Measurements from ENCODE around the gene ACACA.

Gene ACACA

GRCh38 chr17:37123386-37123785 lies 283.2 kb downstream of the ACACA start:
- DNase-seq, result no peak

GRCh38 chr17:37121616-37122015 lies 285.0 kb downstream of the ACACA start:
- DNase-seq, result no peak

GRCh38 chr17:37118366-37119137 lies 288.1 kb downstream of the ACACA start:
- no peak for DNase-seq

DNA sequence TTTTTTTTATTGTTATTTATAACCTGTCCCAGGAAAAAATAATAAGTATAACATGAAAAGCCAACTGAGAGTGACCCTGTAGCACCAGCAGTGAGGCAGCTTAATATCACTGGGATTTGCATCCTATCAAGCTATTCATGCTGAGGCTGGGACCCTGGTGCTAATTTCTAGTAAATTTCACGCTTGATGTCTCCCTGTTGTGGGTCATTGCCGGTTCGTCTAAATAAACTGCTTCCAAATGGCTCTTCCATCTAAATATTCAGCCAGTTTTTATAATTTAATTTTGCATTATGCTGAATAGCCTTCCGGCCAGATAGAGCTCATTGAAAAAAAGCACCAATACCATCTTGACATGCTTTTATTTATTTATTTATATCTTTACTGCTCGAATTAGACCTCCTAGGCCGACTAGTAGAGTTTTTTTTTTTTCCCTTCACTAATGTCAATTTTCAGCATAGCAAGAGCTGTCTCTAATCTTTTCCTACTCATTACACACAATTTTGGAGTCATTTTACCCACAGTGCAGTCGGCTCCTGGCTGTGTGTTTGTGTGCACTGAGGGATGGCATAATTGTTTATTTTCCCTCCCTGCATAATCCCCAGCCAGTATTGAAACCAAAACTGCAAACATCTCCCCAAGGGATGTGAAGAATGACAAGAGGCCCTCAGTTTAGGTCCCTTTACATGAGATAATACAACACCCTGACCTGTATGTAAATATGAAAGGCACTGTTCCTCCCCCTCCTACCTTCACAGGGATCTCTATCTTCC lies 289.1 kb downstream of the ACACA start:
- no peak for DNase-seq

DNA sequence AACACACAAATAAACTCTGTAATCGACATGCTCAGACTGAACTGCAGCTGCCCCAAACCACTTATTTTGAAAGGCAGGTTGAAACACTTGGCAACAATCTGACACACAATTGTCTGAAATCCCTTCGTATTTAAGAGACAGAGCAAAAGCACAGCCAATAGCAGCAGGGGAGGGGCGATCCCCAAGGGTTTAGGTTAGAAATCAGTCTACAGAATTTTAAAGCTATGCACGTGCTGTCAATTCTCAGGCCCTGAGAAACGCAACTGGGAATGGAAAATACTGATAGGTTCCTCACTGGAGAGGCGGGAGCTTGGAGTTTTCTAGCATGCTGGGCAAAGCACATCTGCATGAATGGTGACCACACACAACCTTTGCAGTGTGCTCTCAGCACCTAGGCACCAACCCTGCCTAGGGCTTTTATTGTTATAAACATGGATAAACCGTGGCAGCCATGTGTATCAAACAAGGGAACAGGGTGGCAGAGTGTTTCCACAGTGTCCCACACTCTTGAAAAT lies 289.9 kb downstream of the ACACA start:
- no peak for DNase-seq

DNA sequence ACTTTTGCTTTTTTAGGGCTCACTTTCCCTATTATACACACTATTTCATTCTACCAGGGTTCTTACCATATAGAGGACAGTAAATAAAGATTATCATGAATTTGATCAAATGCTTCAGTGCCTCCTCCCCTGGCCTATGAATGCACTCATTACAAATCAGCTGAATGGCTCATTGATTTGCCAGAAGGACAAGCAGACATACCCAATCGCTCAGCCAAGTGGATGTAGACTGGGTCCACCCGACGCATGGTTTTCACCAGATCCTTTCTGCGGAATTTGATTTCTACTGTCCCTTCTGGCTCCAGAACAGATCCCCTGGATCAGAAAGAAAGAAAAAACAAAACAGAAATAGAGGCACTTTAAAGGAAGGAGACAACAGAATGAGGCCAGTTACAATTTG lies 295.3 kb downstream of the ACACA start:
- no peak for DNase-seq

- no peak for DNase-seq
Measured at GRCh38 chr17:37110746-37111145, 295.9 kb downstream of the ACACA start.

DNA sequence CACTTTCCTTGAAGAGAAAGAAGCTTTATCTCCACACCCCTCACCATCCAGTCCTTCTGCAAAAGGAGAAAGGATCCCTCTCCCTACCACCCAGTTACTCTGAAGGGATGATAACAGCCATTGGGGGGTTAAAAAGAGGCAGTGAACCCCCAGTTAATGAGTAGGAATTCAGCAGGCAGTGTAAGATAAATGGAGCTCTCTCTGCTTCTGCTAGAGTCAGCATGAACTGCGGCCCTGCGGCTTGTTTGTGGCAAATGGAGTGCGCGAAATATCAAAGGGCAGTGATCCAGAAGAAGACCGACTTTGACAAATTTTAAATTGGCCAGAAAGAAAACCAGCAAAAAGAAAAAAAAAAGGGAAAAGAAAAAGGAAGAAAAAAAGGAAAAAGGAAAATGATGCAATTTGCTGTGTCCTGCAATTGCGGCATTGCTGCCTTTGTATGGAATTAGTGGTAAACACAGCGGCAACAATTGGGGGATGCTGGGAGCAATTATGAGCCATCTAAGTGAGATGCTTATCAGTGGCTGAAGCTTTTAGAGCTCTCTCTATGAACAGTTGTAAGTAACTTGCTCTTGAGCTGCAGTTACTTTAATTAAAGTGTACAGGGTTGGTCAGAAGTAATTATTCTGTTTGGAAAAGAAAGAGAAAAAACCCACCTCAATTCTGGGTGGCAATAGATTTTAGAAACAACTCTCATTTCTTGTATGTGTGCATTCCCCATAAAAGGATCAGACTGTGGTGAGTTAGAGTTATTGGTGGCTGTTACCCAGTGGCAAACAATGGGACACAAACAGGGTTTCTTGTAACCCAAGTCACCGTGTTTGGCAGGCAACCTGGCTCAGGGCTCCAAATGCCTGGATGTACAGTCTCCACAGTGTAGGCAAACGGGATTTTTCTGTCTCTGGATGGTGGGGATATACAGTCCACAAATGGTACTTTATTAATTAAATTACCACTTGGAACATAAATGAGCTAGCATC lies 296.6 kb downstream of the ACACA start:
- DNase-seq, result no peak

- DNase-seq, result no peak
Measured at GRCh38 chr17:37109106-37109505, 297.5 kb downstream of the ACACA start.

- DNase-seq, result peak; percentile 65
Measured at GRCh38 chr17:37107406-37108083, 299.1 kb downstream of the ACACA start.

GRCh38 chr17:37106049-37106448 lies 300.6 kb downstream of the ACACA start:
- DNase-seq, result no peak

DNA sequence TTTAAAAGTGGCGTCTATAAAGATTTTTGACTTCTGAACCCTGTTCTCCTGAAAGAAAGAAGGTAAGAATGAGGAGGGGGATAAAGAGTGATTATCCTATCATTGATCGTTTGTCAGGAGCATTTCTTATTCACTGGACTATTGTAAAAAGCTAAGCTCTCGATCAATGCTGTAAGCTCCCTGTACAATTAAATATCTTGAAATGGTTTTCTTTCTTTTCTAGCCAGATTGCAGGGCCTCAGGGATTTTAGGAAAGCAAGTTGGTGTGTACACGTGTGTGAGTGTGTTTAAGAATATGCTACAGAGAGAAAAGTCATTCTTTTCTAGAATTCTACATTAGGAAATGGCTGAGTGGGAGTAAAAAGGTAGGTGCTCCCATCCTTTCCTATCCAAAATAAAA lies 303.4 kb downstream of the ACACA start:
- DNase-seq, result no peak

DNA sequence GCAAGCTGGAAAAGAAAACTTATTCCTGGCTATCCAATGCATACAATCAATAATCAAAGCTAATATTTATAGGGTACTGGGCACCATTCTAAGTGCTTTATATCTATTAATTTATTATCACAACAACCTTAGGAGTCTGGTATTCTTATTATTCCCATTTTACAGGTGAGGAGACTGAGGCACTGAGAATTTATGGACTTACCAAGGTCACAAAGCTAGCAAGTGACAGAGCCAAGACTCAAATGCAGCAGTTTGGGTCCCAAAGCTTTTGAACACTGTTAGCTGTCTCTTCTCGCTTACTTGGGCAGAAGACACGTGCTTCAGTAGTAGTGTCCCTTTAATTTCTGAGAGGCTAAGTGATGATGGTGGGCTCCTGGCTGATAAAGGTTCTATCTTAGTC lies 305.3 kb downstream of the ACACA start:
- no peak for DNase-seq

DNA sequence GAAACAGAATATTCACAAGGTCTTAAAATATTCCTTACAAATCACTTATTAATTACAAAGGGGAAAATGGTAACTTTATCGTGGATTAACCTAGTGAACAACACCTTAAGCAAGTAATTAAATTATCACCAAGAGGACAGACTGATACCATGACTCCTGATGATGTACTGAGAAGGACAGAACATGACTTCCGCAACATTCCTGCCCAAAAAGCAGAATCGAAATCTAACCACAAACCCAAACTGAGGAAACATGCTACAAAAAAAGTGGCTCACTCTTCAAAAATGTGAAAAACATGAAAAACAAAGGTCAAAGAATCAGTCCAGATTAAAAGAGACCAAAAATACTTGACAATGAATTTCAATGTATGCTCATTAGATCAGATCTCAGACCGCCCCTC lies 306.4 kb downstream of the ACACA start:
- no peak for DNase-seq

DNA sequence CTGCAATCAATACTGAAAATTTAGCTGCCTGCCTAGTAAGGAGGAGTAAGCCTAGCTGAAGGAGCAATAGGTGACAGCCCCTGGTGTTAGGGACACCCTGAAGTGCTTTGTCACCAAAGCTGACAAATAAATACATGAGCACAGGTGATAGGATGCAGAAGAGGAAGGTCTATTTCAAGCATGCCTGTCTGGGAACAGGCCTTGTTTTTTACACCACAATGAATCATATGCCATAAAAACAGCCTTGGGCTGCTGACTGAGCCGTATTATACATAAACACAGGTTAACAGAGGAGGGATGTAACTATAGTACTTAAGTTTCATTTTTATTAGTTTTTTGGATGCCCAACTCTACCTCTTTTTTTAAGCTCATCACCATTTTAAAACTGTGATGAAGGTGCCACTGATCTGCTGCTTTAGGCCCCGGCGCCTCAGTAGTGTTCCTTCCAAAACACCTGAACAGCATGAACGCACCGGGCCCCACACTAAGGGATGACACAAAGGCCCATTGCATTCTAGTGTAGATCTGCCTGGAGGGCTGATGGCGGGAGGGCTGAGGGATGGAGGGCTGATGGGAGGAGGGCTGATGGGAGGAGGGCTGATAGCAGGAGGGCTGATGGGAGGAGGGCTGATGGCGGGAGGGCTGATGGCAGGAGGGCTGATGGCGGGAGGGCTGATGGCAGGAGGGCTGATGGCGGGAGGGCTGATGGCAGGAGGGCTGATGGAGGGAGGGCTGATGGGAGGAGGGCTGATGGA lies 307.5 kb downstream of the ACACA start:
- no peak for DNase-seq

DNA sequence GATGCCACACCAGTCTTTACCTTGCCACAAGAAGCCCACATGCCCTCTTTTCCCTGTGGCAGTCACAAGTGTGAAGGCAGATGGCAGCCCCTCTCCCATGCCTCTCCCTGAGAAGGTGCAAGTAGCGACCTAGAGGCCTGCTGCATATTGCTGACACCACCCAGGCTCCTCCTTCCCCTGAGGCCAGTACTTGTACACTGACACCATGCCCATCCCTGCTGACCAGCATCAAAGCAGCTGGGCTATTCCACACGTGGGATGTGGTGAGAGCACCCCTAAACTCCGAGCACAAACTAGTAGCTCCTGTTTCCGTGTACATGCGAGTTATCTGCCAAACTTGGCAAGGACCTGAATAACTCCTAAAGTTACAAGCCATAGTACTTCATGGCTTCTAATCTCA lies 308.5 kb downstream of the ACACA start:
- DNase-seq, result no peak

DNA sequence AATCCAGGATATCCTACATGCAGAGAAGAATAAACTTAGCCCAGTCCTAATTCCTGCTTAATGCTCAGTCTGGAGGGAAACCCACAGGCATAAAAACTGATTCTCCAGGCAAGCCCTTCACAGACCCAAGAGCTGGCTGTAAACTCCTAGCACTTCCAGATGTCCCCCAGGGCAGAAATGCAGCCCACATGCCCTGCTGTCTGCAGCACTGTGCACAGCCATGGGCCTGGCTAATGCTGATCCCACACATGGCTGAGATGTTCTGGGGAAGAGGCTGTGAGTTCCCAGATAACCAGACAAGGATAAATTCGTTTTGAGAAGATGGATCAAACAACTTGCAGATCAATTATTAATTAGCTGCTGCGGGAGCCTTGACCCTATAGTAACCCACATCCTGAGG lies 309.5 kb downstream of the ACACA start:
- no peak for DNase-seq

- no peak for DNase-seq
Measured at GRCh38 chr17:37096071-37096470, 310.6 kb downstream of the ACACA start.

DNA sequence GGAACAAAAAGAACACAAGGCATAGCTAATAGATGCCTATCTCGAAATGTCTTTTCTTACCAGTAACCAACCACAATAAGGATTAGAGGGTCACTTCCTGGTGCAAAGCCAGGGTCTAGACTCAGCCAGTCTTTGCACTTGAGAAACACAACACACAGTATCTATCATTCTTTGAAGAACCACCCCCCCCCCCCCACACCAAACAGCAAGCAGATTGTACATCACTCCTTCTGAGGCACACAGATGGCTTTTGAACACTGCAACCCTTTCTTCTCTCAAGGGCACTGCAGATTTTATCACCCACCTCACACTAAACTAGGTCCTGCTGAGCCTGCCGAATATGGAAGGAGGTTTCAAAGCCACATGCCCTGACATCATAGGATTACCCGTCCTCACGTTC lies 312.2 kb downstream of the ACACA start:
- no peak for DNase-seq

- no peak for DNase-seq
Measured at GRCh38 chr17:37092701-37093100, 313.9 kb downstream of the ACACA start.

DNA sequence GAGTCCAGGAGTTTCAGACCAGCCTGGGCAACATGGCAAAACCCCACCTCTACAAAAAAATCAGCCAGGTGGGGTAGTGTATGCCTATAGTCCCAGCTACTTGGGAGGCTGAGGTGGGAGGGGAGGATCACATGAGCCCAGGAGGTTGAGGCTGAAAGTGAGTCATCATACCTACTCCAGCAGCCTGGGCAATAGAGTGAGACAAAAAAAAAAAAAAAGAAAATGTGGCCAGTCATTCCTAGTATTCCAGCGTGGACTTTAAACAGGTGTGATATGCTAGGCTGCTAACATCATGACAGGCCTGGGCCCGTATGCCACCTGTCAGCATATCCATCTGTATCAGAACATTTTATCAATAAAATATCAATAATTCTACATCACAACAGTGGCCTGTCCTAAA lies 314.6 kb downstream of the ACACA start:
- no peak for DNase-seq

DNA sequence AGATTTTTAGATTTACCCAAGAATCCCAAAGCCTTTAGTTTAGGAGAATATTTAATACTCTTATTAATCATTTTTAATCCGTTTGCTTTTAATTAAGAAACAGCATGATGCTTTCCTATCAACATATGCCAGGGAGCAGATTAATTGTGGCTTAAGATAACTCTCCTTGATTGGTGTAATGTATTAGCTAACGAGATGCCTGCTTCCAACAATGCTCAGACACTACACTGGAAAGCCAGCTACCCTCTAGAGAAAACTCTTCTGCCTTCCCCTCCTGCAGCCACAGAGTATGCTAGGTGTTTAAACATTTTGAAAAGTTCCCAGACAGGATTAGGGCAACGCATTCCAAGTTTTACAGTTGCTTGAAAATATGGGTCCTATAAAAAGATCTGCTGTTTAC lies 315.7 kb downstream of the ACACA start:
- DNase-seq, result no peak

All from right forelimb (tissue), 1 donor.